ENCODE measurements around the gene NQO1.
A peak's percentile ranks its signal among the peaks of the same experiment; 100 is the strongest.

NQO1 gene

DNA sequence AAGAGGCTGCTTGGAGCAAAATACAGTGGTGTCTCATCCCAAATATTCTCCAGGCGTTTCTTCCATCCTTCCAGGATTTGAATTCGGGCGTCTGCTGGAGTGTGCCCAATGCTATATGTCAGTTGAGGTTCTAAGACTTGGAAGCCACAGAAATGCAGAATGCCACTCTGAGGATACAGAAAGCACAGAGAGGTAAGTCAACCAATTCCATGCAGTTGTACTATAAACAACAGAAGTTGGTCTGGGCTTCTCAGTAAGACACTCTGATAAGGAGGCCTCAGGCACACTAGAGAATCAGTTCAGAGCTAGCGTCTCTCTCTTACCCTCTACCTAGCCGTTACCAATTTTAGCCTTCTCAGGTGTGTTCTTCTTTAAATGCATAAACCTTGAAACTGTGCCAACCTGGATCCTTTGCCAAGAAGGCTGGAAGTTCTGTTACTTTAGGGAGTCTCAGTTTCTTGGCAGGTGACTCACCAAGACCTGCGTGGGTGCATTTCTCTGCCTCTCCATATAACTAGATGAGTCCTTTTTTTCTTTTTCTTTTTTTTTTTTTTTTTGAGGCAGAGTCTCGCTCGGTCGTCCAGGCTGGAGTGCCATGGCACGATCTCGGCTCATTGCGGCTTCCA lies 15.1 kb downstream of the NQO1 start:
- TF ChIP-seq, protein P1, sequence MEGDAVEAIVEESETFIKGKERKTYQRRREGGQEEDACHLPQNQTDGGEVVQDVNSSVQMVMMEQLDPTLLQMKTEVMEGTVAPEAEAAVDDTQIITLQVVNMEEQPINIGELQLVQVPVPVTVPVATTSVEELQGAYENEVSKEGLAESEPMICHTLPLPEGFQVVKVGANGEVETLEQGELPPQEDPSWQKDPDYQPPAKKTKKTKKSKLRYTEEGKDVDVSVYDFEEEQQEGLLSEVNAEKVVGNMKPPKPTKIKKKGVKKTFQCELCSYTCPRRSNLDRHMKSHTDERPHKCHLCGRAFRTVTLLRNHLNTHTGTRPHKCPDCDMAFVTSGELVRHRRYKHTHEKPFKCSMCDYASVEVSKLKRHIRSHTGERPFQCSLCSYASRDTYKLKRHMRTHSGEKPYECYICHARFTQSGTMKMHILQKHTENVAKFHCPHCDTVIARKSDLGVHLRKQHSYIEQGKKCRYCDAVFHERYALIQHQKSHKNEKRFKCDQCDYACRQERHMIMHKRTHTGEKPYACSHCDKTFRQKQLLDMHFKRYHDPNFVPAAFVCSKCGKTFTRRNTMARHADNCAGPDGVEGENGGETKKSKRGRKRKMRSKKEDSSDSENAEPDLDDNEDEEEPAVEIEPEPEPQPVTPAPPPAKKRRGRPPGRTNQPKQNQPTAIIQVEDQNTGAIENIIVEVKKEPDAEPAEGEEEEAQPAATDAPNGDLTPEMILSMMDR (IDR thresholded peaks at IDR 0.05) = no peak
- peaks cover 15% of the 10 kb centered on the region for H3K4me1 ChIP-seq
- peak overlapping the region; percentile 7 for H2AFZ ChIP-seq
- no peaks in the 10 kb centered on the region for H3K36me3 ChIP-seq (ENCODE audit: control insufficient read depth, insufficient read depth, low read length)
- no peak overlapping the region for H3K9ac ChIP-seq
- no peaks in the 10 kb centered on the region for H3K9me3 ChIP-seq (ENCODE audit: control insufficient read depth, low read length)
- no peaks in the 10 kb centered on the region for H3K27me3 ChIP-seq (ENCODE audit: control insufficient read depth, insufficient read depth, low read length)
- no peak overlapping the region for H3K4me2 ChIP-seq (ENCODE audit: low read length)
- no peaks in the 10 kb centered on the region for H3K79me2 ChIP-seq
- no peak overlapping the region for H3K4me3 ChIP-seq (ENCODE audit: low read depth, low read length)
- peak overlapping the region; percentile 27 for H3K27ac ChIP-seq

DNA sequence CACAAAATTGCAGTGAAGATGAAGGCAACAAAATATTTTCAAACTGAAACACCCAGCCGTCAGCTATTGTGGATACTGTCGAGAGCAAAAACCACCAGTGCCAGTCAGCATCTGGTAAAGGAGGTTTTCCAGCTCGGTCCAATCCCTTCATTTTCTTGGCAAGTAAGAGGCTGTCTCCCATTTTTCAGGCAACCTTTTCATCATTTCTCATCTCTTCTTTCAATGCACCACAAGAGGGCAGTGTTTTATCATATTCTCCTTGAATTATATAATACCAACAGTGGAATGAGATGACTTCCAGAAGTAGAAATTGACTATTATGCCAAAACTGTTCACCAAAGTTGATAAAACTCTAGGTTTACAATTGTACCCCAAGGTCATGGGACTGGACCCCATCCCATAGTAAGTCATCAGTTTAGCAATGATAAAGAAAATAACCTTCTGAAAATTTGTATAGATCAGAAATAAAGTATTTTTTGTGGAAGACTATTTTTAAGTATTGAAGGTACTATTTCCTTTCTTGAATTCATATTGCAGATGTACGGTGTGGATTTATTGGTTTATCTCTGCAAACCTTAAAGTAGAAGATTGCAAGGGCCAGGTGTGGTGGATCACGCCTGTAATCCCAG lies 16.8 kb downstream of the NQO1 start:
- H3K4me2 ChIP-seq (ENCODE audit: low read length) = no peak overlapping the region
- H3K9ac ChIP-seq = no peak overlapping the region
- no peaks in the 10 kb centered on the region for H3K9me3 ChIP-seq (ENCODE audit: control insufficient read depth, low read length)
- peaks cover 17% of the 10 kb centered on the region for H3K4me1 ChIP-seq
- H3K4me3 ChIP-seq (ENCODE audit: low read depth, low read length) = no peak overlapping the region
- no peak overlapping the region for H2AFZ ChIP-seq
- H3K27me3 ChIP-seq (ENCODE audit: control insufficient read depth, insufficient read depth, low read length) = no peaks in the 10 kb centered on the region
- TF ChIP-seq, protein P1 (IDR thresholded peaks at IDR 0.05) = peak; percentile 75
- no peak overlapping the region for H3K27ac ChIP-seq
- H3K36me3 ChIP-seq (ENCODE audit: control insufficient read depth, insufficient read depth, low read length) = no peaks in the 10 kb centered on the region
- no peaks in the 10 kb centered on the region for H3K79me2 ChIP-seq

DNA sequence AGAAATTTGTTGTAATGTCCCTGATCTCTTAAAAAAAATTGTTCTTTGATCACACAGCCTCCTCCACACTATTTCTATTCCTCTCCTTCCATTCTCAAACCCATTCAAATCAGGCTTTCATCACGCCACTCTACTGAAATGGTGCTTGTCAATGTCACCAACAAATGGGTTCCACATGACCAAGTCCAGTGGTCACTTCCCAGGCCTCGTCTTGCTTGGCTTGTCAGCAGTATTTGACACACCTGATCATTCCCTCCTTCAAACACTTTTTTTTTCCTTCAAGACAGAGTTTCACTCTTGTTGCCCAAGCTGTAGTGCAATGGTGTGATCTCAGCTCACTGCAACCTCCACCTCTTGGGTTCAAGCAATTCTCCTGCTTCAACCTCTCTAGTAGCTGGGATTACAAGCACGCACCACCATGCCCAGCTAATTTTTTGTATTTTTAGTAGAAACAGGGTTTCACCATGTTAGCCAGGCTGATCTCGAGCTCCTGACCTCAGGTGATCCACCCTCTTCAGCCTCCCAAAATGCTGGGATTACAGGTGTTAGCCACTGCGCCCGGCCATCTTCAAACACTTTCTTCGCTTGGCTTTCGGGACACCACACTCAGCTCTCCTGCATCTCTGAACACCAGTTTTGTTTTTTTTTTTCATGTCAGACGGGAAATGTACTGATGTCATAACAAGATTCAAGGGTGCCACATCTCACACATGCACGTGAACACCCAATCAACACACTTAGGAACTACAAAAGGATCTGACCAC lies 18.3 kb downstream of the NQO1 start:
- no peaks in the 10 kb centered on the region for H3K36me3 ChIP-seq (ENCODE audit: control insufficient read depth, insufficient read depth, low read length)

DNA sequence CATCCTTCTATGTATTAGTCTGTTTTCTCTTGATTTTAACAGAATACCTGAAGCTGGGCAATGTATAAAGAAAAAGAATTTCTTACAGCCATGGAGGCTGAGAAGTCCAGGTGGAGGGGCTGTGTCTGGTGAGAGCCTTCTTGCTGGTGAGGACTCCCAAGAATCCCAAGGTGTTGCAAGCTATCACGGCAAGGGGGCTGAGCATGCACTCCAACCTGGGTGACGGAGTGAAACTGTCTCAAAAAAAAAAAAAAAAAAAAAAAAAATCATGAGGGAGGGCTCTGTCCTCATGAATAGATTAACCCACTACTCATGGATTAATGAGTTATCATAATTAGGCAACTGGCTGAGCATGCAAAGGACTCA lies 19.4 kb downstream of the NQO1 start:
- Histone ChIP-seq H3K4me2 (ENCODE audit: low read length) (no peak overlapping the region), H3K4me1 (peaks cover 17% of the 10 kb centered on the region), H3K4me3 (ENCODE audit: low read depth, low read length) (no peak overlapping the region), H3K27ac (peak overlapping the region; percentile 54), H3K79me2 (no peaks in the 10 kb centered on the region), H2AFZ (no peak overlapping the region), H3K9me3 (ENCODE audit: control insufficient read depth, low read length) (no peaks in the 10 kb centered on the region), H3K27me3 (ENCODE audit: control insufficient read depth, insufficient read depth, low read length) (no peaks in the 10 kb centered on the region), H3K9ac (no peak overlapping the region), H3K36me3 (ENCODE audit: control insufficient read depth, insufficient read depth, low read length) (no peaks in the 10 kb centered on the region)
- TF ChIP-seq, protein P1 (IDR thresholded peaks at IDR 0.05) = no peak

More for the DNA sequence above, 18.3 kb downstream of the NQO1 start:
- TF ChIP-seq, protein P1 (IDR thresholded peaks at IDR 0.05) = no peak
- Histone ChIP-seq H3K4me1 (peaks cover 17% of the 10 kb centered on the region), H3K4me3 (ENCODE audit: low read depth, low read length) (no peak overlapping the region), H3K79me2 (no peaks in the 10 kb centered on the region), H3K9me3 (ENCODE audit: control insufficient read depth, low read length) (no peaks in the 10 kb centered on the region), H3K9ac (no peak overlapping the region), H2AFZ (no peak overlapping the region), H3K4me2 (ENCODE audit: low read length) (no peak overlapping the region), H3K27ac (no peak overlapping the region), H3K27me3 (ENCODE audit: control insufficient read depth, insufficient read depth, low read length) (no peaks in the 10 kb centered on the region)

All from parathyroid adenoma (tissue), 2 donors.